WTC11 (cell line): ENCODE measurements around the gene TEKT3. TPM values are rescaled to one million over a fixed set of nuclear protein-coding genes. Genes with fewer than 3 reads are reported as not detected.

Source experiments
- ATAC-seq: fragments of 200-7000 bp; cut with Tn5 transposase; 2 replicates; pipeline ENCODE4 v1.10.0; 2021; ENCODE audit warnings: mild to moderate bottlenecking, moderate library complexity
- CTCF ChIA-PET: fragments of 300-600 bp; sonication (Branson Sonifier 250); formaldehyde crosslinking; loops from one replicate; lab custom pipeline; 2021; ENCODE audit warnings: antibody characterized with exemption; lab: Charles Lee
- POLR2A ChIA-PET: fragments of 350-600 bp; sonication (Branson Sonifier 250); formaldehyde crosslinking; loops from one replicate; lab custom pipeline; 2021; ENCODE audit warnings: antibody characterized with exemption; lab: Charles Lee
- DNase-seq: peaks from one replicate; pipeline ENCODE4 v3.0.0; 2021; ENCODE audit warnings: low spot score
- H3K27ac Mint-ChIP-seq: 2 replicates; pipeline ENCODE4 v1.8.0; 2021; ENCODE audit warnings: mixed read lengths
- H3K27me3 Mint-ChIP-seq: 2 replicates; pipeline ENCODE4 v1.8.0; 2021; ENCODE audit warnings: low read depth, mild to moderate bottlenecking, moderate library complexity, mixed read lengths
- H3K36me3 Mint-ChIP-seq: 2 replicates; pipeline ENCODE4 v1.8.0; 2021; ENCODE audit warnings: mixed read lengths
- H3K4me1 Mint-ChIP-seq: 2 replicates; pipeline ENCODE4 v1.8.0; 2022; ENCODE audit warnings: mixed read lengths
- H3K4me3 Mint-ChIP-seq: 2 replicates; pipeline ENCODE4 v1.8.0; 2021; ENCODE audit warnings: mild to moderate bottlenecking, moderate library complexity, mixed read lengths
- H3K9me3 Mint-ChIP-seq: 2 replicates; pipeline ENCODE4 v1.8.0; 2021; ENCODE audit warnings: mixed read lengths
- AR ChIP-seq: fragments of 250-450 bp; sonication (Bioruptor Pico); IDR thresholded peaks from 2 replicates; pipeline ENCODE4 v1.9.0; 2021; ENCODE audit warnings: mild to moderate bottlenecking
- ARID4B ChIP-seq: sonication (generic); formaldehyde crosslinking; IDR thresholded peaks from 2 replicates; pipeline ENCODE4 v1.8.0; 2023; ENCODE audit warnings: missing genetic modification reagents, mild to moderate bottlenecking, borderline replicate concordance
- CTCF ChIP-seq: fragments of 200-600 bp; IDR thresholded peaks from 2 replicates; pipeline ENCODE4 v1.8.0; 2022; ENCODE audit warnings: antibody characterized with exemption
- GABPB1 ChIP-seq: sonication (generic); formaldehyde crosslinking; IDR thresholded peaks from 2 replicates; pipeline ENCODE4 v1.8.1; 2023; ENCODE audit warnings: mild to moderate bottlenecking, missing genetic modification reagents
- HMGA2 ChIP-seq: fragments of 250-450 bp; sonication (Bioruptor Pico); IDR thresholded peaks from 2 replicates; pipeline ENCODE4 v1.4.0; 2021; ENCODE audit warnings: mild to moderate bottlenecking, moderate library complexity
- MXD4 ChIP-seq: fragments of 250-450 bp; sonication (Bioruptor Pico); IDR thresholded peaks from 2 replicates; pipeline ENCODE4 v1.8.0; 2021; ENCODE audit warnings: mild to moderate bottlenecking, moderate library complexity, borderline replicate concordance
- TEAD4 ChIP-seq: sonication (generic); formaldehyde crosslinking; IDR thresholded peaks from 2 replicates; pipeline ENCODE4 v1.8.0; 2022; ENCODE audit warnings: mild to moderate bottlenecking, missing genetic modification reagents
- TP53 ChIP-seq: sonication (generic); formaldehyde crosslinking; IDR thresholded peaks from 2 replicates; pipeline ENCODE4 v1.8.1; 2023; ENCODE audit warnings: mild to moderate bottlenecking, missing genetic modification reagents
- ZNF512 ChIP-seq: sonication (generic); formaldehyde crosslinking; IDR thresholded peaks from 2 replicates; pipeline ENCODE4 v1.8.1; 2022; ENCODE audit warnings: missing genetic modification reagents, borderline replicate concordance
- total RNA-seq: library from RNA; stranded (reverse); gene quantifications from 3 replicates; pipeline ENCODE4 v1.2.3, GENCODE V29; 2021
- TF ChIP-seq, protein P1 (sequence below): sonication (generic); formaldehyde crosslinking; IDR thresholded peaks from 2 replicates; pipeline ENCODE4 v1.8.0; 2022; ENCODE audit warnings: mild to moderate bottlenecking, missing genetic modification reagents
- TF ChIP-seq, protein P2 (sequence below): sonication (generic); formaldehyde crosslinking; IDR thresholded peaks from 2 replicates; pipeline ENCODE4 v1.8.1; 2022; ENCODE audit warnings: mild to moderate bottlenecking, missing genetic modification reagents, moderate library complexity, borderline replicate concordance

Gene TEKT3
- total RNA-seq, 1 experiment from 2014 or later = 3.1 TPM

DNA sequence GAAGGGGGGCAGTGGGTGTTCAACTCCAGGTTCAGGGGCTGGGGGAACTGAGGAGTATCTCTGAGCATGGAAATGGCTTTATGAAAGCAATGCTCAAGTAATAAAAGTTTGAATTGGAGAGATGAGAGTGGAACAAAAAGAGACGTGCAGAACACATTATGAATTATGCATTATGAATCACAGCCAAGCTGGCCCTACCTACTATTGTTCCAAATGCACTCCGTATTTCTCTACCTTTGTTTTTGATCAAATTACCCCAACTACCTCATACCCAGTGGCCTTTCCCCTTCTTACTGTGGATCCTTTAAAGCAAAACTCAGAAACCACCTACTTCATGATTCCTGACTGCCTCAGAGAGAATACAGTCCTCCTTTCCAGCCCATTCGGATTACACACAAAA lies 38.1 kb downstream of the TEKT3 start:
- no peak for ATAC-seq
- no peaks in the 10 kb centered on the region for H3K27me3 Mint-ChIP-seq

GRCh38 chr17:15301845-15302244 lies 39.6 kb downstream of the TEKT3 start:
- ChIA-PET CTCF (no interaction called here), POLR2A (no interaction called here)
- Mint-ChIP-seq H3K9me3 (0 out of 2 replicates have a peak, but pooled peaks cover 4% of the 10 kb centered on the region), H3K4me1 (peaks cover 2% of the 10 kb centered on the region; the same call in 1 of the 2 replicates), H3K4me3 (no peak overlapping the region), H3K36me3 (no peaks in the 10 kb centered on the region), H3K27me3 (no peaks in the 10 kb centered on the region), H3K27ac (no peak overlapping the region)
- DNase-seq (no peak), ATAC-seq (no peak)
- TF ChIP-seq ARID4B (CRISPR knock-in tag) = no peak
- TF ChIP-seq TEAD4 (CRISPR knock-in tag) = no peak
- no peak for TF ChIP-seq MXD4 (CRISPR knock-in tag)
- no peak for TF ChIP-seq CTCF

More for the DNA sequence above, 38.1 kb downstream of the TEKT3 start:
- 0 out of 2 replicates have a peak, but pooled peaks cover under 1% of the 10 kb centered on the region for H3K9me3 Mint-ChIP-seq
- POLR2A ChIA-PET = no interaction called here
- no peak overlapping the region for H3K4me3 Mint-ChIP-seq
- no peak for DNase-seq
- peaks cover 2% of the 10 kb centered on the region; the same call in 1 of the 2 replicates for H3K4me1 Mint-ChIP-seq
- CTCF ChIA-PET = interaction anchor here (1.5 kb wide), 1 partner anchor 200 kb away, joined by 4 read pairs; no protein-coding TSS in a partner anchor
- TF ChIP-seq HMGA2 (CRISPR knock-in tag) = no peak
- no peak for TF ChIP-seq CTCF
- no peak for TF ChIP-seq AR (CRISPR knock-in tag)
- no peak for TF ChIP-seq GABPB1
- TF ChIP-seq, protein P1, sequence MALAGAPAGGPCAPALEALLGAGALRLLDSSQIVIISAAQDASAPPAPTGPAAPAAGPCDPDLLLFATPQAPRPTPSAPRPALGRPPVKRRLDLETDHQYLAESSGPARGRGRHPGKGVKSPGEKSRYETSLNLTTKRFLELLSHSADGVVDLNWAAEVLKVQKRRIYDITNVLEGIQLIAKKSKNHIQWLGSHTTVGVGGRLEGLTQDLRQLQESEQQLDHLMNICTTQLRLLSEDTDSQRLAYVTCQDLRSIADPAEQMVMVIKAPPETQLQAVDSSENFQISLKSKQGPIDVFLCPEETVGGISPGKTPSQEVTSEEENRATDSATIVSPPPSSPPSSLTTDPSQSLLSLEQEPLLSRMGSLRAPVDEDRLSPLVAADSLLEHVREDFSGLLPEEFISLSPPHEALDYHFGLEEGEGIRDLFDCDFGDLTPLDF (CRISPR knock-in tag) = no peak
- TF ChIP-seq, protein P2, sequence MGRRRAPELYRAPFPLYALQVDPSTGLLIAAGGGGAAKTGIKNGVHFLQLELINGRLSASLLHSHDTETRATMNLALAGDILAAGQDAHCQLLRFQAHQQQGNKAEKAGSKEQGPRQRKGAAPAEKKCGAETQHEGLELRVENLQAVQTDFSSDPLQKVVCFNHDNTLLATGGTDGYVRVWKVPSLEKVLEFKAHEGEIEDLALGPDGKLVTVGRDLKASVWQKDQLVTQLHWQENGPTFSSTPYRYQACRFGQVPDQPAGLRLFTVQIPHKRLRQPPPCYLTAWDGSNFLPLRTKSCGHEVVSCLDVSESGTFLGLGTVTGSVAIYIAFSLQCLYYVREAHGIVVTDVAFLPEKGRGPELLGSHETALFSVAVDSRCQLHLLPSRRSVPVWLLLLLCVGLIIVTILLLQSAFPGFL (CRISPR knock-in tag) = no peak
- no peak for TF ChIP-seq ZNF512 (CRISPR knock-in tag)
- TF ChIP-seq TP53 (CRISPR knock-in tag) = no peak
- H3K36me3 Mint-ChIP-seq = no peaks in the 10 kb centered on the region
- H3K27ac Mint-ChIP-seq = no peak overlapping the region
